Skeletal muscle tissue (tissue), 4 donors: ENCODE data around the gene PPP2R3B. TPM values are rescaled to one million over a fixed set of nuclear protein-coding genes. Genes with fewer than 3 reads are reported as not detected.
"Not testable (repeated sequence)": the region's sequence is repeated elsewhere in the genome, so short reads cannot be mapped to it uniquely, and the experiment has no call there.

ENCODE experiments used
- H3K27ac ChIP-seq: one replicate; pipeline ENCODE4 v1.7.0; 2013; ENCODE audit warnings: mild to moderate bottlenecking, low read depth, low read length, inconsistent platforms
- H3K27me3 ChIP-seq, 3 donors: one replicate each; pipeline ENCODE4 v1.7.0; 2013; ENCODE audit warnings: low read length in 3 of 3; ENCODE audit not compliant: control insufficient read depth in 3 of 3, insufficient read depth in 3 of 3
- H3K36me3 ChIP-seq, 3 donors: one replicate each; pipeline ENCODE4 v1.7.0; 2013; ENCODE audit warnings: low read length in 3 of 3; ENCODE audit not compliant: control insufficient read depth in 3 of 3, insufficient read depth in 3 of 3
- H3K4me1 ChIP-seq, 3 donors: one replicate each; pipeline ENCODE4 v1.7.0; 2013; ENCODE audit warnings: low read length in 3 of 3, mild to moderate bottlenecking in 3 of 3; ENCODE audit not compliant: control insufficient read depth in 3 of 3, insufficient read depth in 3 of 3
- H3K4me3 ChIP-seq, 3 donors: one replicate each; pipeline ENCODE4 v1.7.0; 2013; ENCODE audit warnings: low read length in 3 of 3
- H3K9ac ChIP-seq, 3 donors: one replicate each; pipeline ENCODE4 v1.7.0; 2013; ENCODE audit warnings: low read length in 3 of 3, mild to moderate bottlenecking in 3 of 3, moderate library complexity in 2 of 3, low read depth in 1 of 3
- H3K9me3 ChIP-seq, 3 donors: one replicate each; pipeline ENCODE4 v1.7.0; 2013; ENCODE audit warnings: low read length in 3 of 3; ENCODE audit not compliant: control insufficient read depth in 3 of 3
- total RNA-seq: library from RNA; depleted of rRNA; stranded (reverse); fragments of >200 nt; gene quantifications from one replicate; pipeline ENCODE4 v1.2.3, GENCODE V29; 2014
- donor health status: Osteomylitis.

PPP2R3B gene
- total RNA-seq, 1 donor from 2014 or later: 172 TPM

- no peaks in the 10 kb centered on the region for H3K36me3 ChIP-seq
- H3K27me3 ChIP-seq: peaks cover 12 to 30% (median 30%) of the 10 kb centered on the region in 3 donors
- no peaks in the 10 kb centered on the region for H3K4me1 ChIP-seq
- H3K27ac ChIP-seq: no peak overlapping the region
- H3K9ac ChIP-seq: no peak overlapping the region
- H3K9me3 ChIP-seq: peaks cover 0 to 3% (median 2%) of the 10 kb centered on the region in 3 donors
- no peak overlapping the region for H3K4me3 ChIP-seq
Observed at GRCh38 chrX:426881-427280, 40.2 kb upstream of the PPP2R3B start.

- Histone ChIP-seq H3K27me3 (peaks cover 12 to 30% (median 26%) of the 10 kb centered on the region in 3 donors), H3K27ac (no peak overlapping the region), H3K9ac (no peak overlapping the region), H3K4me1 (no peaks in the 10 kb centered on the region), H3K4me3 (no peak overlapping the region), H3K36me3 (no peaks in the 10 kb centered on the region), H3K9me3 (peaks cover 0 to 3% (median 2%) of the 10 kb centered on the region in 3 donors)
Observed at GRCh38 chrX:425056-425455, 38.3 kb upstream of the PPP2R3B start.

- H3K36me3 ChIP-seq: no peaks in the 10 kb centered on the region
- no peak overlapping the region for H3K9ac ChIP-seq
- H3K27ac ChIP-seq: no peak overlapping the region
- H3K4me1 ChIP-seq: no peaks in the 10 kb centered on the region
- peaks cover 0 to 3% (median 2%) of the 10 kb centered on the region in 3 donors for H3K9me3 ChIP-seq
- peaks cover 0 to 13% (median 8%) of the 10 kb centered on the region in 3 donors for H3K27me3 ChIP-seq
- H3K4me3 ChIP-seq: no peak overlapping the region
Observed at GRCh38 chrX:421646-422391, 35.1 kb upstream of the PPP2R3B start.

- Histone ChIP-seq H3K9ac (no peak overlapping the region), H3K4me3 (no peak overlapping the region), H3K9me3 (peaks cover 0 to 3% (median 2%) of the 10 kb centered on the region in 3 donors), H3K4me1 (no peaks in the 10 kb centered on the region), H3K36me3 (no peaks in the 10 kb centered on the region), H3K27ac (no peak overlapping the region), H3K27me3 (peaks cover 0 to 7% (median 5%) of the 10 kb centered on the region in 3 donors)
Observed at GRCh38 chrX:420496-421223, 34.0 kb upstream of the PPP2R3B start.

- Histone ChIP-seq H3K27ac (no peak overlapping the region), H3K4me3 (no peak overlapping the region), H3K9ac (no peak overlapping the region), H3K4me1 (no peaks in the 10 kb centered on the region), H3K36me3 (no peaks in the 10 kb centered on the region), H3K27me3 (peaks cover 0 to 2% (median 2%) of the 10 kb centered on the region in 3 donors), H3K9me3 (peaks cover 0 to 2% (median under 1%) of the 10 kb centered on the region in 3 donors)
Observed at GRCh38 chrX:418927-419729, 32.4 kb upstream of the PPP2R3B start.

- not testable (repeated sequence) for H3K27ac ChIP-seq, H3K36me3 ChIP-seq
Observed at GRCh38 chrX:415498-415897, 28.8 kb upstream of the PPP2R3B start.

GRCh38 chrX:413322-414201 is 26.9 kb upstream of the PPP2R3B start:
- H3K4me3 ChIP-seq: peak overlapping the region; percentile 59 to 72 (median 60)
- no peaks in the 10 kb centered on the region for H3K27me3 ChIP-seq
- H3K9me3 ChIP-seq: no peaks in the 10 kb centered on the region
- H3K27ac ChIP-seq: no peak overlapping the region
- H3K4me1 ChIP-seq: peaks cover 3 to 8% (median 7%) of the 10 kb centered on the region in 3 donors
- peak overlapping the region; percentile 70 to 79 (median 70) for H3K9ac ChIP-seq
- H3K36me3 ChIP-seq: no peaks in the 10 kb centered on the region

More at GRCh38 chrX:415498-415897, 28.8 kb upstream of the PPP2R3B start:
- not testable (repeated sequence) for H3K9ac ChIP-seq, H3K4me3 ChIP-seq, H3K27me3 ChIP-seq, H3K4me1 ChIP-seq, H3K9me3 ChIP-seq

- Histone ChIP-seq H3K4me1 (peaks cover 3 to 8% (median 7%) of the 10 kb centered on the region in 3 donors), H3K9me3 (no peaks in the 10 kb centered on the region), H3K27ac (no peak overlapping the region), H3K4me3 (no peak overlapping the region), H3K9ac (no peak overlapping the region), H3K27me3 (no peaks in the 10 kb centered on the region), H3K36me3 (no peaks in the 10 kb centered on the region)
Observed at GRCh38 chrX:410296-410695, 23.6 kb upstream of the PPP2R3B start.

GRCh38 chrX:405149-405548 is 18.4 kb upstream of the PPP2R3B start:
- Histone ChIP-seq H3K9me3 (no peaks in the 10 kb centered on the region), H3K4me1 (no peaks in the 10 kb centered on the region), H3K27me3 (no peaks in the 10 kb centered on the region), H3K36me3 (no peaks in the 10 kb centered on the region), H3K4me3 (no peak overlapping the region), H3K9ac (no peak overlapping the region), H3K27ac (no peak overlapping the region)
